NCI-H2081 (cell line): Measurements from ENCODE around the gene LEFTY2.
A peak's percentile ranks its signal among the peaks of the same experiment; 100 is the strongest.
"Not testable (repeated sequence)": the region's sequence is repeated elsewhere in the genome, so short reads cannot be mapped to it uniquely, and the experiment has no call there.

Source experiments
- DNase-seq, 2 experiments: peaks; one replicate each; lab custom pipeline; 2025; lab: John Stamatoyannopoulos, UW

The LEFTY2 gene

GRCh38 chr1:225899044-225899925, 41.7 kb downstream of the LEFTY2 start:
- DNase-seq, result no peak

- peak in 1 of 2 experiments; percentile 51 for DNase-seq
Observed at GRCh38 chr1:225897595-225898514, 43.2 kb downstream of the LEFTY2 start.

GRCh38 chr1:225896937-225897549, 44.0 kb downstream of the LEFTY2 start:
- DNase-seq, result no peak

- DNase-seq, result no peak
Observed at GRCh38 chr1:225896494-225896893, 44.5 kb downstream of the LEFTY2 start.

- no peak for DNase-seq
Observed at GRCh38 chr1:225892307-225892706, 48.7 kb downstream of the LEFTY2 start.

GRCh38 chr1:225891229-225891972, 49.6 kb downstream of the LEFTY2 start:
- no peak for DNase-seq

GRCh38 chr1:225890346-225891228, 50.4 kb downstream of the LEFTY2 start:
- no peak for DNase-seq

GRCh38 chr1:225889743-225890142, 51.3 kb downstream of the LEFTY2 start:
- DNase-seq, result no peak

GRCh38 chr1:225888898-225889601, 52.0 kb downstream of the LEFTY2 start, which contains the start of gene LEFTY1:
LEFTY1 (minus strand) TSS chr1:225889146; CDS start chr1:225889066, 80 bp downstream.
- DNase-seq, result no peak

- no peak for DNase-seq
Observed at GRCh38 chr1:225888289-225888897, 52.6 kb downstream of the LEFTY2 start.

- DNase-seq, result not testable (repeated sequence)
Observed at GRCh38 chr1:225887554-225888288, 53.3 kb downstream of the LEFTY2 start.

GRCh38 chr1:225887030-225887314, 54.0 kb downstream of the LEFTY2 start:
- DNase-seq, result no peak
